ENCODE measurements around the gene C6orf58. TPM values are rescaled to one million over a fixed set of nuclear protein-coding genes. Genes with fewer than 3 reads are reported as not detected.
A peak's percentile ranks its signal among the peaks of the same experiment; 100 is the strongest.

The C6orf58 gene
- total RNA-seq, 1 experiment from 2014 or later, result not detected

- H4K5ac ChIP-seq (ENCODE audit: insufficient read length, low read depth, low read length), result no peak overlapping the region
- H2BK120ac ChIP-seq (ENCODE audit: low read depth, low read length, poor library complexity, severe bottlenecking), result no peak overlapping the region
- H3K27ac ChIP-seq (ENCODE audit: insufficient read length, low read depth, low read length), result no peak overlapping the region
- no peak overlapping the region for H2BK12ac ChIP-seq (ENCODE audit: insufficient read length, low read depth, low read length)
- no peaks in the 10 kb centered on the region for H3K27me3 Mint-ChIP-seq (ENCODE audit: low read depth)
- H2BK5ac ChIP-seq (ENCODE audit: insufficient read length, low read length), result no peak overlapping the region
- H3K4me1 Mint-ChIP-seq, result peaks cover 8 to 10% of the 10 kb centered on the region in 2 experiments
- no peaks in the 10 kb centered on the region for H3K4me1 ChIP-seq (ENCODE audit: insufficient read depth, low read length)
- no peak overlapping the region for H3K27ac Mint-ChIP-seq
- H3K36me3 Mint-ChIP-seq (ENCODE audit: insufficient read depth in 1 of 3, low read depth in 3 of 3), result no peaks in the 10 kb centered on the region
- peak; percentile 46; the same call in 2 of the 3 replicates for TF ChIP-seq CTCF (conservative IDR thresholded peaks at IDR 0.05)
- H4K8ac ChIP-seq (replicated peaks; ENCODE audit: insufficient read length, low read depth, low read length), result no peak overlapping the region
- H3K18ac ChIP-seq (ENCODE audit: insufficient read length, low read depth, low read length), result no peak overlapping the region
- H3K9me3 Mint-ChIP-seq, result no peaks in the 10 kb centered on the region
- no peaks in the 10 kb centered on the region for H3K79me2 ChIP-seq (ENCODE audit: insufficient read depth, low read length)
- no peak overlapping the region for H3K4ac ChIP-seq (ENCODE audit: low read depth, low read length)
- no peak overlapping the region for H2AK5ac ChIP-seq (ENCODE audit: insufficient read length, low read length)
- H3K4me3 Mint-ChIP-seq, result no peak overlapping the region
- H3K9ac ChIP-seq (ENCODE audit: extremely low read depth, insufficient read length, low read length), result no peak overlapping the region
- no peak overlapping the region for H2BK20ac ChIP-seq (ENCODE audit: low read depth, low read length, poor library complexity, severe bottlenecking)
- H3K4me2 ChIP-seq (ENCODE audit: insufficient read depth, insufficient read length, low read length), result no peak overlapping the region
- no peaks in the 10 kb centered on the region for H4K20me1 ChIP-seq (ENCODE audit: control insufficient read depth, insufficient read depth, insufficient read length)
- no peaks in the 10 kb centered on the region for H3K27me3 ChIP-seq (ENCODE audit: insufficient read depth, low read length)
- no peaks in the 10 kb centered on the region for H3K9me3 ChIP-seq (ENCODE audit: control insufficient read depth, low read depth, low read length)
- no peak overlapping the region for H2AFZ ChIP-seq (ENCODE audit: low read length)
- H3K23ac ChIP-seq (ENCODE audit: insufficient read length, low read depth, low read length), result no peak overlapping the region
- H4K91ac ChIP-seq (ENCODE audit: insufficient read length, low read depth, low read length), result no peak overlapping the region
- no peak for DNase-seq
- H2BK15ac ChIP-seq (ENCODE audit: low read depth, low read length), result no peak overlapping the region
- H3K56ac ChIP-seq (ENCODE audit: insufficient read length, low read depth, low read length), result no peak overlapping the region
- WGBS (ENCODE audit: extremely low coverage, insufficient read length, low lambda C conversion rate), result no CpG with 5 or more reads among the region's 2 CpGs
- no peaks in the 10 kb centered on the region for H3K79me1 ChIP-seq (ENCODE audit: insufficient read depth, low read depth, low read length, poor library complexity, severe bottlenecking)
- no peak overlapping the region for H3T11ph ChIP-seq (ENCODE audit: low read length)
- H3K14ac ChIP-seq (ENCODE audit: insufficient read depth, low read length), result no peak overlapping the region
- H3K23me2 ChIP-seq (ENCODE audit: insufficient read length, low read depth, low read length, poor library complexity, severe bottlenecking), result no peaks in the 10 kb centered on the region
Measured at GRCh38 chr6:127539272-127539671, 37.7 kb upstream of the C6orf58 start.

All from H9 (cell line).